22Rv1 (cell line): ENCODE measurements around the gene CMTM7.

Experiments used
- H3K27ac ChIP-seq: fragments of 450-650 bp; 2 replicates; pipeline ENCODE4 v1.5.1; 2017
- CTCF ChIP-seq: fragments of 450-650 bp; IDR thresholded peaks from 2 replicates; pipeline ENCODE4 v1.5.1; 2017; ENCODE audit warnings: mild to moderate bottlenecking
- ZFX ChIP-seq: fragments of 450-650 bp; IDR thresholded peaks from 2 replicates; pipeline ENCODE4 v1.6.1; 2017; ENCODE audit warnings: antibody characterized with exemption, borderline replicate concordance

The CMTM7 gene

GRCh38 chr3:32442766-32443165, 51.1 kb downstream of the CMTM7 start:
- no peak overlapping the region for H3K27ac ChIP-seq
- TF ChIP-seq CTCF: no peak
- TF ChIP-seq ZFX: no peak

GRCh38 chr3:32443478-32443877, 51.8 kb downstream of the CMTM7 start:
- no peak overlapping the region for H3K27ac ChIP-seq
- TF ChIP-seq ZFX: no peak
- TF ChIP-seq CTCF: no peak

- H3K27ac ChIP-seq: no peak overlapping the region
- TF ChIP-seq CTCF (no peak), ZFX (no peak)
These were observed 56.3 kb downstream of the CMTM7 start for GRCh38 chr3:32447865-32448400.

GRCh38 chr3:32448686-32449474, 57.2 kb downstream of the CMTM7 start:
- TF ChIP-seq CTCF: no peak
- no peak for TF ChIP-seq ZFX
- no peak overlapping the region for H3K27ac ChIP-seq

- TF ChIP-seq ZFX (no peak), CTCF (no peak)
- no peak overlapping the region for H3K27ac ChIP-seq
These were observed 58.0 kb downstream of the CMTM7 start for GRCh38 chr3:32449691-32450090.

- TF ChIP-seq ZFX (no peak), CTCF (no peak)
- H3K27ac ChIP-seq: no peak overlapping the region
These were observed 58.8 kb downstream of the CMTM7 start for GRCh38 chr3:32450426-32450825.

- TF ChIP-seq ZFX (no peak), CTCF (no peak)
These were observed 59.5 kb downstream of the CMTM7 start for GRCh38 chr3:32450992-32451659.

More at GRCh38 chr3:32450992-32451659, 59.5 kb downstream of the CMTM7 start:
- H3K27ac ChIP-seq: no peak overlapping the region
